NB4 (cell line): Measurements from ENCODE around the gene PVALB.
A peak's percentile ranks its signal among the peaks of the same experiment; 100 is the strongest.

Experiments used
- DNase-seq: peaks from one replicate; pipeline ENCODE4 v3.0.0; 2010; ENCODE audit warnings: low read depth
- H3K4me3 ChIP-seq: one replicate; pipeline ENCODE4 v1.5.1; 2011; ENCODE audit warnings: mild to moderate bottlenecking, low read depth, low read length, moderate library complexity
- CTCF ChIP-seq: IDR thresholded peaks from one replicate; pipeline ENCODE4 v1.5.1; 2012; ENCODE audit warnings: low read depth, low read length
- MAX ChIP-seq: IDR thresholded peaks from 2 replicates; pipeline ENCODE4 v1.6.1; 2011; ENCODE audit warnings: low read depth, low read length
- MYC ChIP-seq: IDR thresholded peaks from 2 replicates; pipeline ENCODE4 v1.6.1; 2011; ENCODE audit warnings: low read depth, low read length
- POLR2A ChIP-seq: IDR thresholded peaks from 2 replicates; pipeline ENCODE4 v1.6.1; 2011; ENCODE audit warnings: mild to moderate bottlenecking; ENCODE audit not compliant: insufficient read length; ENCODE audit errors: extremely low read depth

Gene PVALB

GRCh38 chr22:36838119-36839030 is 21.5 kb upstream of the PVALB start:
- H3K4me3 ChIP-seq, result no peak overlapping the region
- TF ChIP-seq CTCF, result no peak
- TF ChIP-seq POLR2A, result no peak
- no peak for TF ChIP-seq MAX
- TF ChIP-seq MYC, result no peak
- DNase-seq, result no peak

GRCh38 chr22:36835903-36836302 is 19.1 kb upstream of the PVALB start:
- TF ChIP-seq POLR2A (no peak), MAX (no peak), MYC (no peak), CTCF (no peak)
- H3K4me3 ChIP-seq, result no peak overlapping the region
- no peak for DNase-seq

GRCh38 chr22:36833073-36833472 is 16.2 kb upstream of the PVALB start:
- TF ChIP-seq POLR2A (no peak), CTCF (no peak), MYC (no peak), MAX (no peak)
- no peak overlapping the region for H3K4me3 ChIP-seq
- DNase-seq, result peak; percentile 63

- H3K4me3 ChIP-seq, result no peak overlapping the region
- TF ChIP-seq CTCF (no peak), MYC (no peak), MAX (no peak), POLR2A (no peak)
- DNase-seq, result no peak
These were observed 14.9 kb upstream of the PVALB start for GRCh38 chr22:36831717-36832116.

GRCh38 chr22:36831206-36831605 is 14.4 kb upstream of the PVALB start:
- H3K4me3 ChIP-seq, result no peak overlapping the region
- TF ChIP-seq MAX (no peak), MYC (no peak), CTCF (no peak), POLR2A (no peak)

More at GRCh38 chr22:36831206-36831605, 14.4 kb upstream of the PVALB start:
- DNase-seq, result no peak
